Skin of body (tissue), 2 donors: Measurements from ENCODE around the gene TMEM131L. TPM values are rescaled to one million over a fixed set of nuclear protein-coding genes. Genes with fewer than 3 reads are reported as not detected.
A peak's percentile ranks its signal among the peaks of the same experiment; 100 is the strongest.
"Not testable (repeated sequence)": the region's sequence is repeated elsewhere in the genome, so short reads cannot be mapped to it uniquely, and the experiment has no call there.

Source experiments
- DNase-seq: peaks from one replicate; lab custom pipeline; 2025; lab: John Stamatoyannopoulos, UW
- total RNA-seq: library from RNA; depleted of rRNA; stranded (reverse); fragments of >200 nt; gene quantifications from one replicate; pipeline ENCODE4 v1.2.3, GENCODE V29; 2014

TMEM131L gene
- 32.2 TPM for total RNA-seq

GRCh38 chr4:153466081-153466948 lies at the start of gene TMEM131L:
TMEM131L (plus strand) TSS chr4:153466360; CDS start chr4:153466398, 38 bp downstream.
- DNase-seq = peak; percentile 79

GRCh38 chr4:153416456-153416855 lies 49.7 kb upstream of the TMEM131L start:
- not testable (repeated sequence) for DNase-seq

GRCh38 chr4:153418121-153418520 lies 48.0 kb upstream of the TMEM131L start:
- DNase-seq = no peak

- DNase-seq = no peak
Measured at GRCh38 chr4:153418558-153418957, 47.6 kb upstream of the TMEM131L start.

GRCh38 chr4:153419029-153419428 lies 47.1 kb upstream of the TMEM131L start:
- DNase-seq = no peak

- no peak for DNase-seq
Measured at GRCh38 chr4:153419673-153420278, 46.4 kb upstream of the TMEM131L start.

GRCh38 chr4:153420361-153420760 lies 45.8 kb upstream of the TMEM131L start:
- no peak for DNase-seq

GRCh38 chr4:153421941-153422340 lies 44.2 kb upstream of the TMEM131L start:
- no peak for DNase-seq

- DNase-seq = peak; percentile 30
Measured at GRCh38 chr4:153426207-153426885, 39.8 kb upstream of the TMEM131L start.

- no peak for DNase-seq
Measured at GRCh38 chr4:153427363-153428071, 38.6 kb upstream of the TMEM131L start.

GRCh38 chr4:153428941-153429475 lies 37.2 kb upstream of the TMEM131L start:
- no peak for DNase-seq

GRCh38 chr4:153432965-153433753 lies 33.0 kb upstream of the TMEM131L start:
- no peak for DNase-seq

GRCh38 chr4:153433754-153434105 lies 32.4 kb upstream of the TMEM131L start:
- DNase-seq = no peak

GRCh38 chr4:153434190-153434589 lies 32.0 kb upstream of the TMEM131L start:
- no peak for DNase-seq

GRCh38 chr4:153438916-153439756 lies 27.0 kb upstream of the TMEM131L start:
- no peak for DNase-seq

- no peak for DNase-seq
Measured at GRCh38 chr4:153439831-153440230, 26.3 kb upstream of the TMEM131L start.

GRCh38 chr4:153440475-153440874 lies 25.7 kb upstream of the TMEM131L start:
- DNase-seq = no peak

- DNase-seq = peak; percentile 37
Measured at GRCh38 chr4:153447175-153447905, 18.8 kb upstream of the TMEM131L start.
